Measurements from ENCODE around the gene KLHL30.

The KLHL30 gene

GRCh38 chr2:238138331-238139195, at the start of gene KLHL30:
KLHL30 (plus strand) TSS chr2:238138668; CDS start chr2:238140755, 2,087 bp downstream.
- no peak for DNase-seq (ENCODE audit: low read depth in 2 of 2, low spot score in 1 of 2)

- DNase-seq (ENCODE audit: low read depth in 2 of 2, low spot score in 1 of 2) = no peak
Measured at GRCh38 chr2:238090887-238091286, 47.6 kb upstream of the KLHL30 start.

GRCh38 chr2:238091436-238092060, 46.9 kb upstream of the KLHL30 start:
- no peak for DNase-seq (ENCODE audit: low read depth in 2 of 2, low spot score in 1 of 2)

GRCh38 chr2:238092486-238093035, 45.9 kb upstream of the KLHL30 start:
- no peak for DNase-seq (ENCODE audit: low read depth in 2 of 2, low spot score in 1 of 2)

GRCh38 chr2:238093181-238094140, 45.0 kb upstream of the KLHL30 start:
- no peak for DNase-seq (ENCODE audit: low read depth in 2 of 2, low spot score in 1 of 2)

GRCh38 chr2:238094438-238095022, 43.9 kb upstream of the KLHL30 start:
- DNase-seq (ENCODE audit: low read depth in 2 of 2, low spot score in 1 of 2) = no peak

- DNase-seq (ENCODE audit: low read depth in 2 of 2, low spot score in 1 of 2) = no peak
Measured at GRCh38 chr2:238095143-238095542, 43.3 kb upstream of the KLHL30 start.

- DNase-seq (ENCODE audit: low read depth in 2 of 2, low spot score in 1 of 2) = no peak
Measured at GRCh38 chr2:238096311-238097011, 42.0 kb upstream of the KLHL30 start.

- no peak for DNase-seq (ENCODE audit: low read depth in 2 of 2, low spot score in 1 of 2)
Measured at GRCh38 chr2:238097201-238097987, 41.1 kb upstream of the KLHL30 start.

- DNase-seq (ENCODE audit: low read depth in 2 of 2, low spot score in 1 of 2) = no peak
Measured at GRCh38 chr2:238097988-238098871, 40.2 kb upstream of the KLHL30 start.

- no peak for DNase-seq (ENCODE audit: low read depth in 2 of 2, low spot score in 1 of 2)
Measured at GRCh38 chr2:238098901-238099713, 39.4 kb upstream of the KLHL30 start.

- DNase-seq (ENCODE audit: low read depth in 2 of 2, low spot score in 1 of 2) = no peak
Measured at GRCh38 chr2:238099714-238100048, 38.8 kb upstream of the KLHL30 start.

GRCh38 chr2:238100049-238100820, 38.2 kb upstream of the KLHL30 start, which contains the start of gene ESPNL:
ESPNL (plus strand) TSS chr2:238100340; CDS start chr2:238100420, 80 bp downstream.
- DNase-seq (ENCODE audit: low read depth in 2 of 2, low spot score in 1 of 2) = no peak

GRCh38 chr2:238100821-238101771, 37.4 kb upstream of the KLHL30 start:
- DNase-seq (ENCODE audit: low read depth in 2 of 2, low spot score in 1 of 2) = no peak
